HG02852 (cell line): Measurements from ENCODE around the gene JSRP1.

Experiments used
- ATAC-seq: cut with Tn5 transposase; IDR thresholded peaks from one replicate; pipeline ENCODE4 v1.9.1; 2021; ENCODE audit warnings: mild to moderate bottlenecking, moderate library complexity; ENCODE audit not compliant: unreplicated experiment

Gene JSRP1

DNA sequence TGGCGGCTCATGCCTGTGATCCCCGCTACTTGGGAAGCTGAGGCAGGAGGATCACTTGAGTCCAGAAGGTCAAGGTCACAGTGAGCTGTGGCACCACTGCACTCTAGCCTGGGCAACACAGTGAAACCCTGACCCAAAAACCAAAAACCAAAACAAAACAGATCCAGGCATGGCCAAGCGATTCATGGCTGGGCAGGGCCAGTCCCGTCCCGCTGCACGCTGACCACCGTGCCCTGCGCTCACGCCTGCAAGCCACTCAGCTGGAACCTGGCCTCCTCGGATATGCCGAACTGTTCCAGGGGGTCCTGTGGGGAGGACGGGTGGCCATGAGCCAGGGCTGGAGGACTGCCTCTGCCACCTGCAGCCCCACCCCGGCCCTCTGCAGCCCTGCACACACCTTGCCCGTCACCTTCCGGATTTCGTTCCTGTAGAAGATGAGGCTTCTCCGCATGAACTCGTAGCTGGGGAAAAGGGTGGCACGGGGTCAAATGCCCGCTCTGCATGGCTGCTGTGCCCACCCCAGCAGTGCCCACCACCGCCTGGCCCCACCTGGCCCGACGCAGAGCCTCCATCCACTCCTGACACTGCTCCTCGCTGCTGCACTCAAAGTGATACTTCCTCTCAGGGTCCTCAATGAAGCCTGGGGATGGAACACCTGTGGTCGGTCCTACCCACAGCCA is 22.5 kb downstream of the JSRP1 start:
- ATAC-seq, result no peak

GRCh38 chr19:2232286-2233151 is 23.7 kb downstream of the JSRP1 start:
- no peak for ATAC-seq

DNA sequence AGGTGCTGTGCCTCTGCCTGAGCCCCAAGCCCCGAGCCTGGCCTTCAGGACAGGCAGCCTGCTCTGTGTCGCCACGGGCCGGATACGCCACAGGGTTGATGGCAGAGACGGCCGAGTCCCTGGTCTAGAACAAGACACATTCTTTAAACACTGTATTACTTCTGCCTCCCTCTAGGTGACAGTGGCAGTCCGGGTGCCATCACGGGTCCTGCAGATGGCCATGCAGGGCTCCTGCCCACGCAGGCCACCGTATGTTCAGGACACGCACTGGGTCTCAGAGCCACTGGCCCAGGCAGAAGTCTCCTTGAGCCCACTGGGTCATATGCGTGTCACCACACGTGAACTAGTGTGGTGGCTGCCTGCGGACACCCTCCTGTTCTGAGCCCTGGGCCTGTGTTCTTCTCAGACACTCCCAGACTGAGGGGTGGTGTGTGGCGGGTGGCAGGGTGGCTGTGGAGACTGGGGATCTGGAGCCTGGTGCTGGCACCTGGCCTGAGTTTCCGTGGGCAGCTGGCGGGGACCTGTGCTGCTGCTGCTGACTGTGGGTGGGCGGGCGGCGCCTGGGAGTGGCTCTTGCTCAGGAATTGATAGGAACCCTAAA is 24.5 kb downstream of the JSRP1 start:
- ATAC-seq, result no peak

GRCh38 chr19:2230807-2231533 is 25.2 kb downstream of the JSRP1 start:
- ATAC-seq, result no peak

DNA sequence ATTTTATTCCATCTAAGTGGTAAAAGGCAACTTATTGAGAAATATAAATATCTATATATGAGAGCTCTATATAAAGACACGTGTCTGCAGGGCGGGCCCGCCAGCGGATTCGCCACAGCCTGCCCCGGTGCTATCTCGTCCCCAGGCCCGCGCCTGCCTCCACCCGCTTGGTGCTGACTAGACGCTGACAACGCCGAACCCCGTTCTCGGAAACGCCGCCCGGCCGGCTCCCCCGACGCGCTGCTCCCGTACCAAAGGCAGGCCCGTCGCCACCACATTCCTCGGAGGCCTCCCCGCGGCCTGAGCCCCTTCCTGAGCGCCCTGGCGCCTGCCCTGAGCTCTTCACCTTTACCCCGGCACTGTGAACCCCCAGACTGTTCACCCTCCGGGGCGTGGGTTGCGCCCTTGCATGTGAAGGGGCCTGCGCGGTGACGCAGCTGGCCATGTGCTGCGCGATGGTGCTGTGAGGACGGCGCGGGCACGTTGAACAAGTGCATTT is 26.1 kb downstream of the JSRP1 start:
- ATAC-seq, result no peak

DNA sequence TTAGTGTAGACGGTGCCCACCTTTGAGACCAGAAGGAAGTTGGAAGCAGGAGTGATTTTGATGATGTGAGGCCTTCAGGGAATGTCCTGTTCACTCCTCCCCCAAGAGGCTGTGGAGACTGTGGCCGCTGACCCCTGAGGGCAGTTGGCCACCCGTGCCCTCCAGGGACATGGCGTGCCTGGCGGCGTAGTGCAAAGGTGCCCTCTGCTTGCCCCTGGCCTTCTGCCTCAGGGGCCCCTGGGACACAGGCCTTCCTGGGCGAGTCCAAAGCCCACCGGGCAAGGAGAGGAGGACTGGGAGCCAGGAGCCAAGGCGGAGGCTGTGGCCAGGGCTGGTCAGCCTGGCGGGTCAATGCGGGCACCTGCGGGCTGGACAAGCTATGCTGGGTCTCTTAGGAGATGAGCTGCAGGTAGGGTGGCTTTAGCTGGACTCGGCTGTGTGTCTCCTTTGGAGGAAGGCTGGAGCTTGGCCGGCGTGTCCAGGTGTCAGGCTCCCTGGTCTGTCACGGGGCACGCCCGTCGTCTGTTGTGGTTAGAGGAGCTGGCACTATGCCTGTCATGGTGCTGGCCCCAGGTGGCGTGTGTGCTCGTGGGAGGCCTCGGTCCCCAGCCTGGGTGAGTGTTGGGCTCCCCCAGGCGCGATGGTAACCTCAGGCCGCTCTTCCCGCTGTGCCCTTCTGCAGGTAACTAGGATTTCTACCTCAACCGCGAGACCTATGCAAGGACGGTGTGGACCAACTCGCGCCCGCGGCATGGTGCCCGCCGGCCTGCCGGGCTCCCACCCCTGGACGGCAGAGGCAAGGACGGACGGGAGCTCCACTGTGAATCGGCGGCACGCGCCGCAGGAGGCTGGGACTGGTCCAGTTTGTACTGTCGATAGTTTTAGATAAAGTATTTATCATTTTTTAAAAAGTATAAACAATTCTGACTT is 26.8 kb downstream of the JSRP1 start:
- ATAC-seq, result no peak

GRCh38 chr19:2228157-2229030 is 27.8 kb downstream of the JSRP1 start:
- no peak for ATAC-seq

GRCh38 chr19:2227415-2228156 is 28.6 kb downstream of the JSRP1 start:
- no peak for ATAC-seq

DNA sequence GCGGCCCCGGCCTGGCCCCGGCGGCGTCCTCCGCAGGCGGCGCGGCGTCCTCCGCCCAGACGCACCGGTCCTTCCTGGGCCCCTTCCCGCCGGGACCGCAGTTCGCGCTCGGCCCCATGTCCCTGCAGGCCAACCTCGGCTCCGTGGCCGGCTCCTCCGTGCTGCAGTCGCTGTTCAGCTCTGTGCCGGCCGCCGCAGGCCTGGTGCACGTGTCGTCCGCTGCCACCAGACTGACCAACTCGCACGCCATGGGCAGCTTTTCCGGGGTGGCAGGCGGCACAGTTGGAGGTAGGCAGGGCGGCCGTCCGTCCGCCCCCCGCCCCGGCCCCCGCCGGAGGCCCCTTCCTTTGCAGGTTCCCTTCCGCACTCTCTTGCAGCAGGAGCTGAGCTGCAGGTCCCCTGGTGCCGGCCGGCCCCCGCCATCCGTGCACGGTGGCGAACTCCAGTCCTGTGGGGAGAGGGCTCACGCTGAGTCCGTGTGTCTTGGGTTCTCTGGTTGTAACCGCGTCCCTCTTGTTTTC is 29.3 kb downstream of the JSRP1 start:
- no peak for ATAC-seq

GRCh38 chr19:2226051-2226839 is 30.0 kb downstream of the JSRP1 start:
- ATAC-seq, result no peak

GRCh38 chr19:2225415-2226050 is 30.7 kb downstream of the JSRP1 start:
- ATAC-seq, result no peak

- no peak for ATAC-seq
Measured at GRCh38 chr19:2224754-2225349, 31.4 kb downstream of the JSRP1 start.

DNA sequence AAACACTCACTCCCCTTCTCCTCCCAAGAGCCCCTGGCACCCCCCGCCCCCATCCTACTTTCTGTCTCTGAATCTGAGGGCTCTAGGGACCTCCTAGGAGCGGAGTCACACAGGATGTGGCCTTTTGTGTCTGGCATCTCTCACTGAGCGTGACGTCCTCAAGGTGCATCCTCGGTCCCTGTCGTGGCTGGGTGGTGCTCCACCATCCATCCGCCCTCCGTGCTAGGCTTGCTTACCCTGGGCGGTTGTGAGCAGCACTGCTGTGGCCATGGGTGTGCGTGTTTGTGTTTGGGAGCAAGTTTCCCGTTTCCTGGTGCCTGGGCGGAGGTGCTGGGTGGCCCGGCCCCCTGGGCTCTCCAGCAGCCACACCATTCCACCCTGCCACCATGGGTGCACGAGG is 32.3 kb downstream of the JSRP1 start:
- ATAC-seq, result no peak

DNA sequence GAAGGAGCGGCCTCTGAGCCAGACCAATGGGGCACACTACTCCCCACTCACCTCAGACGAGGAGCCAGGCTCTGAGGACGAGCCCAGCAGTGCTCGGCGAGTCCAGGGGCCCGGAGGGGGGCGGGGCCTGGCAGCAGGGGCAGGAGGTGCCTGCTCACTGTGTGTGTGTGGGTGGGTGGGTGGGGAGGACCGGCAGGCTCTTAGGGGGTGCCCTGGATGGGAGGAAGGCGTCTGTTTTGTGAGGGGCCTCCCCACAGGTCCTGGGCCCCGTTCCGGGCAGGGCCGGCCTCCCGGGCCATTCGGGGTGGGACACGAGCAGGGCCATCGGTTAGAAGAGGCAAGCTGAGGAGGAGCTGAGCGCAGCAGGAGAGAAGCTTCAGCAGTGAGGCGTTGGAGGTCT is 32.8 kb downstream of the JSRP1 start:
- ATAC-seq, result no peak

DNA sequence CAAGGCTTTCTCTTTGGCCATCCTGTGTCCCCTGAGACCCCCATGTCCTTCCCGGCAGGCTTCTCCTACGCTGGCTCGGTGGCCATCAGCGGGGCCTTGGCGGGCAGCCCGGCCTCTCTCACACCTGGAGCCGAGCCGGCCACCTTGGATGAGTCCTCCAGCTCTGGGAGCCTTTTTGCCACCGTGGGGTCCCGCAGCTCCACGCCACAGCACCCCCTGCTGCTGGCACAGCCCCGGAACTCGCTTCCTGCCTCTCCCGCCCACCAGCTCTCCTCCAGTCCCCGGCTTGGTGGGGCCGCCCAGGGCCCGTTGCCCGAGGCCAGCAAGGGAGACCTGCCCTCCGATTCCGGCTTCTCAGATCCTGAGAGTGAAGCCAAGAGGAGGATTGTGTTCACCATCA is 34.3 kb downstream of the JSRP1 start:
- no peak for ATAC-seq

GRCh38 chr19:2221250-2221831 is 34.9 kb downstream of the JSRP1 start:
- no peak for ATAC-seq
